Inflammatory macrophage (primary cell): Measurements from ENCODE around the gene GINS2.

Source experiments
- DNase-seq, 2 donors: peaks; one replicate each; pipeline ENCODE4 v3.0.0-alpha.2; 2020 to 2022

GINS2 gene

GRCh38 chr16:85689285-85689949 is 663 bp upstream of the GINS2 start:
- no peak for DNase-seq

- DNase-seq, result no peak
These were observed 893 bp downstream of the GINS2 start for GRCh38 chr16:85687651-85688471.

- no peak for DNase-seq
These were observed 1.7 kb downstream of the GINS2 start for GRCh38 chr16:85686912-85687591.

- DNase-seq, result no peak
These were observed 3.5 kb downstream of the GINS2 start for GRCh38 chr16:85685251-85685650.

- DNase-seq, result no peak
These were observed 5.4 kb downstream of the GINS2 start for GRCh38 chr16:85683363-85683762.

- DNase-seq, result no peak
These were observed 6.2 kb downstream of the GINS2 start for GRCh38 chr16:85682516-85682915.

- no peak for DNase-seq
These were observed 7.5 kb downstream of the GINS2 start for GRCh38 chr16:85681255-85681654.

- DNase-seq, result no peak
These were observed 8.3 kb downstream of the GINS2 start for GRCh38 chr16:85680352-85680944.

- DNase-seq, result no peak
These were observed 8.9 kb downstream of the GINS2 start for GRCh38 chr16:85679870-85680269.

- no peak for DNase-seq
These were observed 9.9 kb downstream of the GINS2 start for GRCh38 chr16:85678821-85679220.

- DNase-seq, result no peak
These were observed 10.7 kb downstream of the GINS2 start for GRCh38 chr16:85678016-85678415.

GRCh38 chr16:85677383-85677967 is 11.3 kb downstream of the GINS2 start:
- no peak for DNase-seq

- DNase-seq, result no peak
These were observed 12.3 kb downstream of the GINS2 start for GRCh38 chr16:85676466-85676865.

- peak; percentile 37 to 62 for DNase-seq
These were observed 13.4 kb downstream of the GINS2 start for GRCh38 chr16:85675251-85675874.

GRCh38 chr16:85674828-85675227 is 13.9 kb downstream of the GINS2 start:
- DNase-seq, result no peak

- no peak for DNase-seq
These were observed 14.4 kb downstream of the GINS2 start for GRCh38 chr16:85674418-85674755.

GRCh38 chr16:85673529-85674417 is 15.0 kb downstream of the GINS2 start:
- no peak for DNase-seq

- DNase-seq, result no peak
These were observed 17.9 kb downstream of the GINS2 start for GRCh38 chr16:85670840-85671239.

- no peak for DNase-seq
These were observed 19.9 kb downstream of the GINS2 start for GRCh38 chr16:85668676-85669424.

GRCh38 chr16:85667841-85668413 is 20.8 kb downstream of the GINS2 start:
- DNase-seq, result no peak
